IMR-90 (cell line): ENCODE results near the gene HNRNPAB. TPM values are rescaled to one million over a fixed set of nuclear protein-coding genes. Genes with fewer than 3 reads are reported as not detected.

Experiments used
- ATAC-seq: fragments of 200-7000 bp; cut with Tn5 transposase; 2 replicates; pipeline ENCODE4 v1.9.1; 2020; ENCODE audit warnings: low read depth, mild to moderate bottlenecking, moderate library complexity
- BruUV-seq: library from RNA; stranded (reverse); fragments of 400-500 nt; replicated peaks from 2 replicates; lab custom pipeline; 2021; lab: Mats Ljungman, UMichigan
- CTCF ChIA-PET: fragments of 300-600 bp; formaldehyde crosslinking; extraction: SDS; loops from one replicate; lab custom pipeline; 2021; ENCODE audit warnings: antibody characterized with exemption; lab: Yijun Ruan, JAX
- POLR2A ChIA-PET: fragments of 300-600 bp; sonication (Branson Sonifier 250); formaldehyde crosslinking; loops from one replicate; lab custom pipeline; 2022; ENCODE audit warnings: antibody characterized with exemption; ENCODE audit not compliant: unreplicated experiment; lab: Charles Lee
- DNase-seq: peaks from one replicate; pipeline ENCODE4 v3.0.0; 2013
- H2AFZ ChIP-seq: replicated peaks from 2 replicates; pipeline ENCODE3; 2013; ENCODE audit warnings: low read length, mild to moderate bottlenecking; ENCODE audit not compliant: poor library complexity
- H2AK5ac ChIP-seq: 2 replicates; pipeline ENCODE4 v1.6.1; 2013; ENCODE audit warnings: low read depth, low read length, inconsistent platforms
- H2AK9ac ChIP-seq: replicated peaks from 2 replicates; pipeline ENCODE3; 2013; ENCODE audit warnings: mild to moderate bottlenecking, low read depth, low read length, moderate library complexity; ENCODE audit not compliant: poor library complexity
- H2BK120ac ChIP-seq: 2 replicates; pipeline ENCODE4 v1.6.1; 2013; ENCODE audit warnings: low read depth, low read length, inconsistent platforms
- H2BK15ac ChIP-seq: 3 replicates; pipeline ENCODE4 v1.6.1; 2013; ENCODE audit warnings: low read depth, low read length, inconsistent platforms
- H2BK20ac ChIP-seq: 2 replicates; pipeline ENCODE4 v1.6.1; 2013; ENCODE audit warnings: low read depth, mild to moderate bottlenecking, inconsistent platforms, low read length, moderate library complexity
- H2BK5ac ChIP-seq: 2 replicates; pipeline ENCODE4 v1.6.1; 2013; ENCODE audit warnings: mild to moderate bottlenecking, low read depth, low read length, inconsistent platforms; ENCODE audit not compliant: poor library complexity, severe bottlenecking
- H3K14ac ChIP-seq: replicated peaks from 2 replicates; pipeline ENCODE4 v1.6.1; 2013; ENCODE audit warnings: low read depth, low read length, inconsistent platforms
- H3K18ac ChIP-seq: 2 replicates; pipeline ENCODE4 v1.6.1; 2013; ENCODE audit warnings: low read depth, low read length, control low read depth
- H3K23ac ChIP-seq: 2 replicates; pipeline ENCODE4 v1.6.1; 2013; ENCODE audit warnings: low read depth, low read length, inconsistent platforms
- H3K27ac ChIP-seq: 2 replicates; pipeline ENCODE4 v1.5.1; 2013; ENCODE audit warnings: mild to moderate bottlenecking, control low read depth, low read length; ENCODE audit not compliant: insufficient read depth
- H3K27me3 ChIP-seq: 2 replicates; pipeline ENCODE4 v1.6.1; 2013; ENCODE audit warnings: low read length; ENCODE audit not compliant: control insufficient read depth, insufficient read depth
- H3K36me3 ChIP-seq: 2 replicates; pipeline ENCODE4 v1.6.1; 2013; ENCODE audit warnings: low read length, mixed read lengths; ENCODE audit not compliant: control insufficient read depth, insufficient read depth
- H3K4ac ChIP-seq: 2 replicates; pipeline ENCODE4 v1.6.1; 2013; ENCODE audit warnings: low read depth, low read length, inconsistent platforms
- H3K4me1 ChIP-seq: 2 replicates; pipeline ENCODE4 v1.6.1; 2013; ENCODE audit warnings: low read length, mixed read lengths; ENCODE audit not compliant: control insufficient read depth, insufficient read depth
- H3K4me2 ChIP-seq: 2 replicates; pipeline ENCODE4 v1.6.1; 2013; ENCODE audit warnings: low read depth, mild to moderate bottlenecking, control low read depth, low read length, moderate library complexity
- H3K4me3 ChIP-seq: 2 replicates; pipeline ENCODE4 v1.5.1; 2013; ENCODE audit warnings: low read depth, mild to moderate bottlenecking, control low read depth, low read length, moderate library complexity; ENCODE audit not compliant: insufficient read depth
- H3K56ac ChIP-seq: 2 replicates; pipeline ENCODE4 v1.6.1; 2013; ENCODE audit warnings: low read length, inconsistent platforms; ENCODE audit not compliant: insufficient read depth; ENCODE audit errors: extremely low read depth
- H3K79me1 ChIP-seq, 2 experiments: 2 replicates each; pipeline ENCODE4 v1.6.1; 2013; ENCODE audit warnings: low read length in 2 of 2, inconsistent platforms in 1 of 2, low read depth in 1 of 2
- H3K9ac ChIP-seq: 2 replicates; pipeline ENCODE4 v1.6.1; 2013; ENCODE audit warnings: low read depth, low read length, control low read depth
- H3K9me1 ChIP-seq: 2 replicates; pipeline ENCODE4 v1.6.1; 2013; ENCODE audit warnings: low read length, inconsistent platforms; ENCODE audit not compliant: insufficient read depth
- H3K9me3 ChIP-seq: 2 replicates; pipeline ENCODE4 v1.6.1; 2013; ENCODE audit warnings: low read length; ENCODE audit not compliant: control insufficient read depth, insufficient read depth
- H4K20me1 ChIP-seq: 2 replicates; pipeline ENCODE4 v1.6.1; 2013; ENCODE audit warnings: low read length, inconsistent platforms; ENCODE audit not compliant: insufficient read depth
- H4K5ac ChIP-seq: 2 replicates; pipeline ENCODE4 v1.6.1; 2013; ENCODE audit warnings: mild to moderate bottlenecking, low read depth, low read length, control low read depth
- H4K8ac ChIP-seq, 2 experiments: 2 replicates each; pipeline ENCODE4 v1.6.1; 2013; ENCODE audit warnings: low read depth in 2 of 2, low read length in 2 of 2, control low read depth in 1 of 2, inconsistent platforms in 1 of 2
- H4K91ac ChIP-seq: 2 replicates; pipeline ENCODE4 v1.6.1; 2013; ENCODE audit warnings: low read depth, low read length, inconsistent platforms; ENCODE audit not compliant: insufficient read depth
- BHLHE40 ChIP-seq: fragments of 150-350 bp; IDR thresholded peaks from 2 replicates; pipeline ENCODE4 v1.6.1; 2016; ENCODE audit warnings: mild to moderate bottlenecking, low read depth, low read length
- CEBPB ChIP-seq: IDR thresholded peaks from 2 replicates; pipeline ENCODE4 v1.6.1; 2012; ENCODE audit warnings: low read depth, low read length, improper control_type of control experiment
- CHD1 ChIP-seq: IDR thresholded peaks from 2 replicates; pipeline ENCODE4 v1.6.1; 2012; ENCODE audit warnings: low read depth, low read length, improper control_type of control experiment
- CTCF ChIP-seq: conservative IDR thresholded peaks from 2 replicates; pipeline ENCODE4 v1.5.1; 2012; ENCODE audit warnings: mild to moderate bottlenecking, low read depth, low read length, improper control_type of control experiment
- ELK1 ChIP-seq: fragments of 150-350 bp; IDR thresholded peaks from 2 replicates; pipeline ENCODE4 v1.6.1; 2016; ENCODE audit warnings: low read depth, mild to moderate bottlenecking, low read length, moderate library complexity, borderline replicate concordance
- MAZ ChIP-seq: IDR thresholded peaks from 2 replicates; pipeline ENCODE4 v1.6.1; 2012; ENCODE audit warnings: low read depth, mild to moderate bottlenecking, low read length, improper control_type of control experiment, moderate library complexity, borderline replicate concordance
- MXI1 ChIP-seq: IDR thresholded peaks from 2 replicates; pipeline ENCODE4 v1.6.1; 2012; ENCODE audit warnings: low read depth, mild to moderate bottlenecking, low read length, moderate library complexity, borderline replicate concordance
- NFE2L2 ChIP-seq: fragments of 150-350 bp; IDR thresholded peaks from 2 replicates; pipeline ENCODE4 v1.6.1; 2016; ENCODE audit warnings: low read depth, mild to moderate bottlenecking, low read length
- POLR2A ChIP-seq: IDR thresholded peaks from 2 replicates; pipeline ENCODE4 v1.6.1; 2012; ENCODE audit warnings: mild to moderate bottlenecking, low read depth, low read length
- WGBS, 2 experiments: methylation state at CpG; one replicate each; pipeline versions ENCODE4 v1.1.5 to v1.1.7; 2013; ENCODE audit warnings: missing lambda C conversion rate in 2 of 2; ENCODE audit not compliant: insufficient read length in 1 of 2; ENCODE audit errors: extremely low coverage in 2 of 2; 5-methylcytosine and 5-hydroxymethylcytosine counted together
- dilution Hi-C: fragments of 300-500 bp; cut with HindIII; formaldehyde crosslinking; loops from one replicate; pipeline ENCODE4 v1.14.3; 2018; ENCODE audit warnings: low sequenced_read_pairs; ENCODE audit not compliant: unreplicated experiment
- in situ Hi-C: fragments of 300-500 bp; cut with MboI; formaldehyde crosslinking; loops from 3 replicates; pipeline ENCODE4 v1.14.3; 2019; ENCODE audit warnings: low sequenced_read_pairs, inconsistent platforms, mixed read lengths
- intact Hi-C: fragments of 100-400 bp; cut with micrococcal nuclease; formaldehyde crosslinking; loops from 2 replicates; pipeline ENCODE4 v1.10.0; 2022
- polyA plus RNA-seq, 3 experiments: library from polyadenylated mRNA; depleted of rRNA; stranded (reverse); fragments of >200 nt; gene quantifications; 2 replicates each; pipeline ENCODE4 v1.2.3, GENCODE V29; 2012; ENCODE audit warnings: low replicate concordance in 1 of 3
- total RNA-seq: library from RNA; depleted of rRNA; stranded (reverse); fragments of >200 nt; gene quantifications from 2 replicates; pipeline ENCODE4 v1.2.3, GENCODE V29; 2012

The HNRNPAB gene
- total and polyA plus RNA-seq, 2 of the 4 experiments (the other 2 are of a cell fraction) = 32.1 to 128 TPM

GRCh38 chr5:178221282-178221681 is 16.9 kb downstream of the HNRNPAB start:
- H3K9ac ChIP-seq = no peak overlapping the region
- no peak overlapping the region for H4K5ac ChIP-seq
- no peak overlapping the region for H3K18ac ChIP-seq
- H3K36me3 ChIP-seq = peaks cover 33% of the 10 kb centered on the region
- H3K4ac ChIP-seq = no peak overlapping the region
- peaks cover 3 to 37% of the 10 kb centered on the region in 2 experiments; a peak in 3 of 4 replicates for H3K79me1 ChIP-seq
- peaks cover 17% of the 10 kb centered on the region for H3K9me1 ChIP-seq
- ChIA-PET POLR2A (no interaction called here), CTCF (no interaction called here)
- no CpG with 5 or more reads among the region's 3 CpGs for WGBS, 2 experiments
- intact Hi-C loops (no loop called here), in situ Hi-C loops (no loop called here), dilution Hi-C loops (no loop called here)
- H3K4me1 ChIP-seq = no peaks in the 10 kb centered on the region
- no peak for TF ChIP-seq CHD1
- no peak for TF ChIP-seq CEBPB
- TF ChIP-seq MAZ = no peak
- no peak for TF ChIP-seq CTCF
- no peak for TF ChIP-seq ELK1
- no peak for TF ChIP-seq BHLHE40
- TF ChIP-seq MXI1 = no peak
- TF ChIP-seq POLR2A = 0 out of 2 replicates have a peak, but pooled peaks have one; percentile 2
- no peak for TF ChIP-seq NFE2L2
- no peaks in the 10 kb centered on the region for H3K9me3 ChIP-seq
- H4K20me1 ChIP-seq = peaks cover 9% of the 10 kb centered on the region; the same call in 1 of the 2 replicates
- no peak overlapping the region for H4K8ac ChIP-seq
- H3K27ac ChIP-seq = no peak overlapping the region
- no peak overlapping the region for H3K4me2 ChIP-seq
- H2AK5ac ChIP-seq = no peak overlapping the region
- BruUV-seq = no TSS peak
- no peak overlapping the region for H2BK20ac ChIP-seq
- no peak overlapping the region for H2AK9ac ChIP-seq
- no peaks in the 10 kb centered on the region for H3K27me3 ChIP-seq
- DNase-seq (no peak), ATAC-seq (no peak)
- no peak overlapping the region for H2BK5ac ChIP-seq
- H3K4me3 ChIP-seq = no peak overlapping the region
- H3K14ac ChIP-seq = no peak overlapping the region
- no peak overlapping the region for H2BK120ac ChIP-seq
- peak overlapping the region; percentile 4; the same call in 1 of the 2 replicates for H3K23ac ChIP-seq
- H3K56ac ChIP-seq = no peak overlapping the region
- H4K91ac ChIP-seq = no peak overlapping the region
- no peak overlapping the region for H2BK15ac ChIP-seq
- H2AFZ ChIP-seq = no peak overlapping the region
